ENCODE data around the gene IRF2BPL.

DNA sequence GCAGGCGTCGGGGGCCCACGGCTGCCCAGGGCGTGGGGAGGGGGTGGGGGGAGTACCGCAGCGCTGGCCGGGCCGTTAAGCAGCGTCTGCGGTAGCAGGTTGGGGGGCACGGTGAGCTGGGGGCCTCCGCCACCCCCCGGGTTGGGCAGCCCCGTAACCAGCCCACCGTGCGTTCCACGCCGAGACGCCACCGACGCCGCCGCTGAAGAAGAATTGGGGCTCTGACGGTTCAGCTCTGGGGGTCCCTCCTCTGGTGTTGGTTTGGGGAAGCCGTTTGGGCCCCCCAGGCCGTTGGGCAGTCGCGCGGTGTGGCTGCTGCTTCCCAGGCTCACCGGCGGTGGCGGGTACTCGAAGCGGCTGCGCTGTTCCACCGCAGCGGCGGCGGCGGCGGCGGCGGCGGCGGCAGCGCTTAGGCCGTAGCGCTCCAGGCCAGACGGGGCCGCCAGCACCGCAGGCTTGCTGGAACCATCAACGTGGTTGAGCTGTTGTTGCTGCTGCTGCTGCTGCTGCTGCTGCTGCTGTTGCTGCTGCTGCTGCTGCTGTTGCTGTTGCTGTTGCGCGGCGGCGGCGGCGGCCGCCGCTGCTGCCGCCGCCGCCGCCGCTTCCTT is 1.5 kb downstream of the IRF2BPL start:
- TF ChIP-seq POLR2AphosphoS5 (IDR thresholded peaks at IDR 0.05; ENCODE audit: low read depth, low read length) (no peak), POLR2A (IDR thresholded peaks at IDR 0.05; ENCODE audit: low read depth, low read length) (no peak), TAF1 (IDR thresholded peaks at IDR 0.05; ENCODE audit: low read depth, low read length) (no peak)
